GM08714 (cell line): ENCODE measurements around the gene GDF7.

Source experiments
- H3K4me3 ChIP-seq: fragments of 200-500 bp; sonication (Bioruptor generic); 2 replicates; pipeline ENCODE4 v1.5.1; 2014; ENCODE audit warnings: mild to moderate bottlenecking, low read length, inconsistent platforms
- ZNF274 ChIP-seq: IDR thresholded peaks from 2 replicates; pipeline ENCODE4 v1.6.1; 2012; ENCODE audit warnings: mild to moderate bottlenecking, low read depth, low read length

The GDF7 gene

DNA sequence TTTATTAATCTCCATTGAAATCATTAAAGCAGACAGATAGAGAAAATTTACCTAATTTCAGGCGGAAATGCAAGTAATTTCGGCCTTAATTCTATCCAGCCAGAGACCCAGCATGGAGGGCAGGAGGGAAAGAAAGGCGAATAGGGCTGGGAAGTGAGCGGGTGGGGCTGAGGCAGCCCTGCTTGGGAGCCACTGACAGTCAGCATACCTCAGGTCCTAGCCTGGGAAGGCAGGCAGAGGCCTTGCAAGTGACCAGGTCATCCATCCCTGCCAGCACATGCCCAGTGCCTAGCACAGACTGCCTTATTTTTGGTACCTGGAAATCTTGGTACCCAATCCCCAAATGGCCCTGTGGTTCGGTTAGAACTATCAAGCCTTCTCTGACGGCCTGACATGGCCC lies 1.5 kb downstream of the GDF7 start:
- TF ChIP-seq ZNF274: no peak
- H3K4me3 ChIP-seq: no peak overlapping the region

DNA sequence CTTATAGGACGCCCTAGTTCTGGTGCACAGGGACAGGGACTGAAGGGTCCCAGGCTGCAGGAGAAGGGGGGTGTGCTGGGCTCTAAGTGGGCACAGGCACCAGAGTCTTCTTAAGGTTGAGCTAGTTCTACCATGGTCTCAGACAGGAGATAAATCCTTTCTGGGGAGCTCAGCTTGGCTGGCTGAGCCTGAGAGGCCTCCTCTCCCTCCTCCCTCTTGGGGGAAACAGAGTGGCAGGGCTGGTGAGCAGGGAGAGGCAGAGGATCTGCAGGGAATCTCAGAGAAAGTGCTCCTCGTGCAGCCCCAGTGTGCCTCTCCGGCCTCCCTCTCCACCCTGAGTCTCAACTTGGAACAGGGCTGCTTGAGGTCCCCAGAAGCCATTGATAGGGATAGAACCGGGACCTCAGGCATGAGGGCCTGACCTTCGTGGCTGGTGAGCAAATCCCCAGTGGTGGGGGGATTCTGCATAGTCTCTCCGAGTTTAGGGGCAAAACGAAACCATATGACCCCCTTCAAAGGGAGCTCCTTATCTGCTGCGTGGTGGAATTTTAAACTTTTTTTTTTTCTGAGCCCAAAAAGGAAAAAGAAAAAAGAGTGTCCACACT lies 2.0 kb downstream of the GDF7 start:
- TF ChIP-seq ZNF274: no peak
- no peak overlapping the region for H3K4me3 ChIP-seq

DNA sequence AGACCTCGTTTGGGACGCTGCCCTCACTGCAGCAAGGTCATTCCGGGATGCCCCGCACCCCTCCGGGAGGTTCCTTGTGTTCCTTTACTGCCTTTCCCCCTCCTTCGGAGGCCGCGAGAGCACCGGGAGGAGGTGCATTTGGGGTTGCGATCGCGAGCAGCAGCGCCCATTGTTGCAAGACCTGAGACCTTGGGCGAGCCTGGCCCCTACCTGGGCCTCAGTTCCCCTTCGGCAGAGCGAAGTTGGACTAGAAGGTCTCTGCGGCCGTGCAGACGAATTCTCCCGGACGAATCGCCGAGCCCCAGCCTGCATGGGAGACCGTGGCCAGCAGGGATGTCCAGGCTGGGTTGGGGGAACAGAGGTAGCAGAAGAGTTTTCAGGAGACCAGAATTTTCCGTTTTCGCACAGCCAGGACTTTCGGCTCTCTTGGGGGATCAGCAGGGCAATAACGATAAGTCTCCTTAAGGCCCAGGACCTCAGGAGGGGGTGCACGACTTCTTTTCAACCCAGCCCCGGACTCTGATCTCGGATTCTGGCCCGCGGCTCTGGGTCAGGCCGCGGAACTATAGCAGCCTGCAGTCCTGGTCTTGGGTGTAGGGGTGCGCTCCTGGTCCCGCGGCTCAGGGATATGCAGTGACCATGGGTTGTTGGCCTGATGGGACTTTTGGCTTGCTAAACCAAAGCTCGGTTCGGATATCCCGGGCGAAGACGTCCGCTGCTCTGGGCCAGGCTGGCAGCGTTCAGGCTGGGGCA lies 2.8 kb downstream of the GDF7 start:
- no peak for TF ChIP-seq ZNF274
- no peak overlapping the region for H3K4me3 ChIP-seq

DNA sequence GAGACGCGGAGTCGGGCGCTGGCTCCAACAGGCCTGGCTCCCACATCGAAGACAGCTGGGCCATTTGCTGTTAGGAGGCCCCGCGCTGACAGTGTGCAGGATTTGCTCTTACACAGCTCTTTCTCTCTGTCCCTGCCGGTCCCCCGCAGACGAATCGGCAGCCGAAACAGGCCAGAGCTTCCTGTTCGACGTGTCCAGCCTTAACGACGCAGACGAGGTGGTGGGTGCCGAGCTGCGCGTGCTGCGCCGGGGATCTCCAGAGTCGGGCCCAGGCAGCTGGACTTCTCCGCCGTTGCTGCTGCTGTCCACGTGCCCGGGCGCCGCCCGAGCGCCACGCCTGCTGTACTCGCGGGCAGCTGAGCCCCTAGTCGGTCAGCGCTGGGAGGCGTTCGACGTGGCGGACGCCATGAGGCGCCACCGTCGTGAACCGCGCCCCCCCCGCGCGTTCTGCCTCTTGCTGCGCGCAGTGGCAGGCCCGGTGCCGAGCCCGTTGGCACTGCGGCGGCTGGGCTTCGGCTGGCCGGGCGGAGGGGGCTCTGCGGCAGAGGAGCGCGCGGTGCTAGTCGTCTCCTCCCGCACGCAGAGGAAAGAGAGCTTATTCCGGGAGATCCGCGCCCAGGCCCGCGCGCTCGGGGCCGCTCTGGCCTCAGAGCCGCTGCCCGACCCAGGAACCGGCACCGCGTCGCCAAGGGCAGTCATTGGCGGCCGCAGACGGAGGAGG lies 3.5 kb downstream of the GDF7 start:
- no peak overlapping the region for H3K4me3 ChIP-seq
- TF ChIP-seq ZNF274: no peak

DNA sequence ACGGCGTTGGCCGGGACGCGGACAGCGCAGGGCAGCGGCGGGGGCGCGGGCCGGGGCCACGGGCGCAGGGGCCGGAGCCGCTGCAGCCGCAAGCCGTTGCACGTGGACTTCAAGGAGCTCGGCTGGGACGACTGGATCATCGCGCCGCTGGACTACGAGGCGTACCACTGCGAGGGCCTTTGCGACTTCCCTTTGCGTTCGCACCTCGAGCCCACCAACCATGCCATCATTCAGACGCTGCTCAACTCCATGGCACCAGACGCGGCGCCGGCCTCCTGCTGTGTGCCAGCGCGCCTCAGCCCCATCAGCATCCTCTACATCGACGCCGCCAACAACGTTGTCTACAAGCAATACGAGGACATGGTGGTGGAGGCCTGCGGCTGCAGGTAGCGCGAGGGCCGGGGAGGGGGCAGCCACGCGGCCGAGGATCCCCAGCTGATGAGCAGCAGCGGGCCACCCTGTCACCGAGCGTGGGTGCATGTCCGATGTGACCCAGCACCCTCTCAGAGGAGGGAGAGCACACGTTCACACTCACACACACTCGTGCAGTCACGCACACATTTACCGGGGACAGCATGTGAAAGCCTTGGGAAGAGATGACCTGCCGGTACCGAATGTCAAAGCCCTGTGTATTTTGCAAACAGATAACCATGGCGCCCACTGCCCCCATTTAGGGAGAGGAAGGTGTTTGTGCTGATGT lies 4.2 kb downstream of the GDF7 start:
- TF ChIP-seq ZNF274: no peak
- no peak overlapping the region for H3K4me3 ChIP-seq

DNA sequence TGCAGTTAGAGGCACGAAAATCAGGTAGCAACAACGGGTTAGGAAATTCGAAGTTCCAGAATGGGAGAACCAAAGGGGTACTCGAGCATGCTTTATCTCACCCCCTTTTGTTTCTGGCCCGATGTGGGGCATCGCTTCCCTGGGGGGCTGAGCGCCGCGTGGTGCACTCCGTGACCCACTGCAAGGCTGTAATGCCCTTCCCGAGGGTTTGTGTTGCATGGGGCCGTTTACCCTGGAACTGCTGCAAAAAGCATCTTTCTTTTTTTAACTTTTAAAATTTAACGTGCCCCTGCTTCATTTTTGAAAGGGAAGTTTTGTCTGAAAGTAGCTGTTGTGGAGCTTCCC lies 4.8 kb downstream of the GDF7 start:
- H3K4me3 ChIP-seq: no peak overlapping the region
- TF ChIP-seq ZNF274: no peak

DNA sequence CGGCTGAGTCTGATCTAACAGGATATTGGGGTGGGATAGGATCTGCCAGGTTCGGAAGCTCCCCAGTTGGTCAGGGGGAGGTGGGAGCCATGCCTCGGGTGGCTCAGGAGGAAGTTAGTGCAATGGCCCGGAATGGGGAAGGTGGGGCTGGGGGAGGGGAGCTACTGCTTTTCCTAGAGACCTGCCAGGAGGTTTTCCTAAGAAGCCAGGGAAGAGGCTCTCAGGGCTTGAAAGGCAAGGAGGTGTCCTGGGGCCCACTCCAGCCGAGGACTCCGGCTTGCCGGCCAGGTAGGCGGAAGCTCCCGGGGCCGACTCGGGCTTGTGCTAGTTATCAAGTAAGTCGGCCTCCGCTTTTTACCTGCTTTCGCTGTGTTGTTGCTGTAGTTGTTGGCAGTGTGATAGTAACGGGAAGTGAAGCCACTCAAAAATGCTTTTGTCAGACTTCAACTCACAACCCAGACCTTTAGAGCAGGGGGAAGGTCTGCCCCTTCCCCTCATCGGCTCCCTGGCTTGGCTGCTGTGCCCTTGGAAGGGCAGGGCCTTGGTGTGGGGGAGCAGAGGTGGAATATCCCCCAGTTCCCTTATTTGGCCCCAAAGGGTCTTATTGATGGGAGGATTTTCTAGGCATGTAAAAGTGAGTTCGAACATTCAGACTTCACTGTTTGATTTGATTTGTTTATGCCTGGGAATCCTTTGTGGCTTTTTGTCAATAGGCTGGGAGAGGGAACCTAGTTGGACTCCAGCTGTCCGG lies 5.4 kb downstream of the GDF7 start:
- TF ChIP-seq ZNF274: no peak
- no peak overlapping the region for H3K4me3 ChIP-seq

DNA sequence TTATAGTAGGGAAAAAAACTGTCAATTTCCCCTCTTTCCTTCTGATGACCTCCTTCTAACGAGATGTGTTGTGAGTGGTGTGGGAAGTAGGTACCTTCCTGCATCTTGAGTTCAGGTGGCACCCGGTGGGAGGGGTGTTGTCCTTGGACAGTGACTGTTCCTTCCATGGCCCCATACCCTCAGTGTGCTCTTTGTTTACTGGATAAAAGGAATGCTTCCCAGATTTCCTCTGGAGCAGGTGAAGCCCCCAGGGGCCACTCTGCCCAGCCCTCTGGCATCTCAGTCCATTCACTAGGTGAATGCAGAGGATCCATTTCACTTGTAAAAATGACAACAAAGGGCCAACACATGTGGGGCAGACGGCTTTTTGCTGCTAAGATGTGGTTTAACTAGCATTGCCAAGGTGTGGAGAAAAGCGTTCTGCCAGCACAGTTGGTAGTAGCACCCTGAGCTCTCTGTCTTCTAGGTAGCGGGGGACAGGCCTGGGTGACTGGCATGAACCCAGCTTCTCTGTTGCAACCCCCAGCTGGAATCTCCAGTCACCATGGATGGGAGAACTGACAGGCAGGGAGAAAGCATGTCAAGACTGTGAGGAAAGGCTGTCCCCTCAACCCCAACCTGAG lies 6.9 kb downstream of the GDF7 start:
- no peak for TF ChIP-seq ZNF274
- H3K4me3 ChIP-seq: no peak overlapping the region

DNA sequence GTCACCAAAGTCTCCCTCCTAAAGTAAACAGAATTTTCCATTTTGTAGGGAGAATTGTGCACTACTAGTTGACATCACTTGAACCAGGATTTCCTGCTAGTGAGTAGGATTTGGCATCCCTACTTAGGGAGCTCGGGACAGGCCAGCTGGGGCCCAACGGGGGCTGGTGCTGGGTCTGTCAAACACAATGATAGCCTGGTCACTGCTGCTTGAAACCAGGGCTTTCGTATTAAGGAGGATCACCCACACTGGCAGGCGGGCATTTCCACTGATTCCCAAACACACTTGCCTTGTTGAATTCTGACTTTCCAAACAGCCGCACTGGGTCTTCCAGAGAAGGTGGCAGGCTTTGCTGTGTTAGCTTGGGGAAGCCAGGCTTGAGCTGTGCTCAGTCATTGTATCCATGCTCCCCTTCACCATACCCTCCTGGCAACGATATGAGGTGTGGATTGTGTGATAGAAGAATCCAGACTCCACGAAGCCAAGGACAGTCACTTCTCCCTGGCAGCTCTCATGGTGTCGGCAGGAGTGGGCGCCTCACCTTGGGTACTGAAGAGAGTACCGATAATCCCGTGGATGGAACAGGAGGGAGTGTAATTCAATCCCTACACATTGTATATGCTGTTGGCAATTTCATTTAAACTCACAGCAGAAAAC lies 7.5 kb downstream of the GDF7 start:
- TF ChIP-seq ZNF274: no peak
- H3K4me3 ChIP-seq: no peak overlapping the region

DNA sequence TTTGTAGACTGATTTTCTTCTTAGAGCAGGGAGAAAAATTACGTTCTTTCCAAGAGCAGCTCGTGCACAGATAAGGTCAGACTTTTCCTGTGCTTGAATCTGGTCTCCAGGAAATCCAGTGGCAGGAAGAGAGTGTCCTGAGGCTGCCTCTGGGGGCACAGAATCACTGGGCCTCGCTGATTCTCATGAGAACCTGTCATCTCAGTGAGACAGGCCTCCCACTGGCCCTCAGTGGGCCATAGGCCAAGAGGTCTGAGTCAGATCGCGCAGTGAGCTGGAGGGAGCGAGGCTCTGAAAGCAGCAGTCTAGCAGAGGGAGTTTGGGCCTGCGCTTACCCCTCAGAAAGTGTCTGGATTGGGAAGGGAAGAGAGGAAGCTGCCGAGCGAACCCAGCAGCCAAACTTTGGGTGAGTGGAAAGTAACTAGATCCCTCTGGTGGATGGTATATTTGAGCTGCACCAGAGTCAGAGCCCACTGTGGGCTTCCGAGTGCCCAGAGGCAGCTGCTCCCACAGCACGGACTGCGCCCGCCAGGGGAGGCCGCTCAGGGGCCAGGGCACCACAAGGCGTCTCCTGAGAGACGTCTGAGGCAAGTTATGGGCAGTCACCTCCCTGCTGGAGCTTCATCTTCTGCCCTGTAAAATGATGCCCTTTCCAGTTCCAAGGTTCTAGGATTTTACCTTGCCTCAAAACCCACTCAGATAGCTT lies 8.2 kb downstream of the GDF7 start:
- no peak for TF ChIP-seq ZNF274
- no peak overlapping the region for H3K4me3 ChIP-seq

DNA sequence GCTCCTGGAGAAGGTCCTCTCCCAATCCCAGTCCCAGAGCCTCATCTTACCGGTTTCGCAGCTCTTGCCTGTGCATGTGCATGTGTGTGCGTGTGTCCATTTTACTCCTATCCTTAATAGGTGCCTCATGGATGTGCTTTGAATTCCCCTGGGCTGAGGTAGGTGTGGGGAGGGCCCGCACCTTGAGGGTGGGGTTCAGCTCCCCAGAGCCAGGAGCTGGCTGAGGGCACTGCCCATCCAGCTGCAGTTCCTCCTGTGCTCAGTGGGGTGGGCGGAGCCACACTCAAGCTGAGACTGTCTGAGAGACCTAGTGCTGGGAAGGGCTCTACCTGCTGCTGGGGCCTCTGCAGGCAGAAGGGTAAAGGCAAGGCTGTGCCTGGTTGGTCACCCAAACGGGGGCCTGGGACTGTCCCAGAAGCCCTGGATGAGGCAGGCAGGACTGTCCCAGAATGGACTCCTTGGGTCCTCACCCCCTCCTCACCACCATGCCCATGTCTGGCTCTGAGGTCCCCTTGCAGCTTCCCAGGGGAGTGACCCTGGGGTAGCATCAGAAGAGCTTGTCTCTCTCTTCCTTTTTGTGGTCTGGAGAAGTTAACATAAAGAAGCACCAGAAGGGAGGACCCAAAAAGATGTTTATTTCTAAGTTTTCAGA lies 8.9 kb downstream of the GDF7 start:
- H3K4me3 ChIP-seq: no peak overlapping the region

DNA sequence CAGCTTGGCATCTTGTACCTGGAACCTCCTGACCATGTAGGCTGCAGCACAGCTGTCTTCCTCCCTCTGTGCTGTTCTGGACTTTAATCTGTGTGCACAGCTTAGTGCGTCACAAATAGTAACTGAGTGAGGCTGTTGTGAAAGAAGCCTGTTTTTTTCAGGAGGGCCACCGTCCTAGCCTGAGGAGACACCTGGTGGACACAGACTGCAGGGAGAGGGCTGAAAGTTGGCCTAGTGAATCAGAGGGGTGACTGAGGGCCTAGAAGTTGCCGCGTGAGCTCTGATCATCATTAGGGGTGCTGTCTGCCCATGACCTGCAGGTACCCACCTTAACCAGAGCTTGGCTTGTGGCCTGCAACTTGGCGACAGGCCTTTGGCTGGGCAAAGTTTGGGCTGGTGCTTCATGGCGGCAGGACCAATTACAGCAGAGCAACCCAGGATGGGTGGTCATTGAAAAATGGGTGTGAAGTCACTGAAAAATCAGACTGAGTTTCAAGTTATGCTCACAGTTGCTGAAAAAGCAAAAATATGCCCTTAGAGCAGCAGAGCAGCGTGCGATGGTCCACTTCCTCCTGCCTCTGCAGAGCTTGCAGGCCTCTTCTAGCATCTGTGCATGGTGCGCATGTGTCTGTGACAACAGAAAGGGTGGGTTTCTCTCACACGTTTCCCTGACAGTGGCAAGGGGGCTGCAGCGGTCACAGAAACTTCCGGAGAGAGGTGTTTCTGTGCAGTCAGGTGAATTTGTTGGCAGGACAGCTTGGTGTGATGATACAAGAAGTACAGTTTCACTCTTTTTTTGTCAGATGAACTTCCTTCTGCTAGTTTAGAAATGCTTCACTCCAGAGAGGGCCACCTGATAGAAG lies 9.6 kb downstream of the GDF7 start:
- no peak for TF ChIP-seq ZNF274
- no peak overlapping the region for H3K4me3 ChIP-seq

More for the DNA sequence above, 8.9 kb downstream of the GDF7 start:
- no peak for TF ChIP-seq ZNF274
